Astrocyte (in vitro differentiated cells and primary cell): ENCODE results near the gene PTPRT.

ENCODE experiments used
- EZH2 ChIP-seq: IDR thresholded peaks from 2 replicates; pipeline ENCODE4 v1.6.1; 2012; ENCODE audit warnings: mild to moderate bottlenecking, low read length, inconsistent platforms; ENCODE audit not compliant: insufficient read depth
- TF ChIP-seq, protein P1 (sequence below): IDR thresholded peaks from 2 replicates; pipeline ENCODE4 v1.5.1; 2011; ENCODE audit warnings: low read depth, mild to moderate bottlenecking, inconsistent platforms, low read length, moderate library complexity; ENCODE audit not compliant: insufficient read depth

DNA sequence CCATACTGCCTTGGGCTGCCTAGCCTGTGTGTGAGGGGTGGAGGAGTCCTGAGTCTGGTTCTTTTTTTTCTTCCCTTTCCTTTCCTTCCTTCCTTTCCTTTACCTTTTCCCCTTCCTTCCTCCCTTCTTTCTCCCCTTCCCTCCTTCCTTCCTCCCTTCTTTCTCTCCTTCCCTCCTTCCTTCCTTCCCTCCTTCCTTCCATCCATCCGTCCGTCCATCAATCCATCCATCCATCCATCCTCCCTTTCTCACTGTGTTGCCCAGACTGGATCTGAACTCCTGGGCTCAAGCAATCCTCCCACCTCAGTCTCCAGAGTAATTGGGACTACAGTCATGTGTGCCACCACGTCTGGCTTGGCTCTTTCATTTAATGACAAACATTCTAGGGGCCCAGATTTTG lies 820.8 kb downstream of the PTPRT start:
- TF ChIP-seq, protein P1, sequence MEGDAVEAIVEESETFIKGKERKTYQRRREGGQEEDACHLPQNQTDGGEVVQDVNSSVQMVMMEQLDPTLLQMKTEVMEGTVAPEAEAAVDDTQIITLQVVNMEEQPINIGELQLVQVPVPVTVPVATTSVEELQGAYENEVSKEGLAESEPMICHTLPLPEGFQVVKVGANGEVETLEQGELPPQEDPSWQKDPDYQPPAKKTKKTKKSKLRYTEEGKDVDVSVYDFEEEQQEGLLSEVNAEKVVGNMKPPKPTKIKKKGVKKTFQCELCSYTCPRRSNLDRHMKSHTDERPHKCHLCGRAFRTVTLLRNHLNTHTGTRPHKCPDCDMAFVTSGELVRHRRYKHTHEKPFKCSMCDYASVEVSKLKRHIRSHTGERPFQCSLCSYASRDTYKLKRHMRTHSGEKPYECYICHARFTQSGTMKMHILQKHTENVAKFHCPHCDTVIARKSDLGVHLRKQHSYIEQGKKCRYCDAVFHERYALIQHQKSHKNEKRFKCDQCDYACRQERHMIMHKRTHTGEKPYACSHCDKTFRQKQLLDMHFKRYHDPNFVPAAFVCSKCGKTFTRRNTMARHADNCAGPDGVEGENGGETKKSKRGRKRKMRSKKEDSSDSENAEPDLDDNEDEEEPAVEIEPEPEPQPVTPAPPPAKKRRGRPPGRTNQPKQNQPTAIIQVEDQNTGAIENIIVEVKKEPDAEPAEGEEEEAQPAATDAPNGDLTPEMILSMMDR = no peak
- no peak for TF ChIP-seq EZH2
